Activated effector memory CD4-positive, alpha-beta T cell treated with Interleukin-2 at 50 U/mL for 16 hours (primary cell): ENCODE data around the gene CEP83.

Experiments
- DNase-seq: peaks from one replicate; pipeline ENCODE4 v3.0.0-alpha.2; 2020

Gene CEP83

GRCh38 chr12:94304566-94305061 is 155.1 kb downstream of the CEP83 start:
- no peak for DNase-seq

GRCh38 chr12:94304012-94304411 is 155.7 kb downstream of the CEP83 start:
- no peak for DNase-seq

- DNase-seq: no peak
Measured at GRCh38 chr12:94299846-94300245, 159.8 kb downstream of the CEP83 start.

GRCh38 chr12:94297876-94298505 is 161.7 kb downstream of the CEP83 start:
- no peak for DNase-seq

GRCh38 chr12:94297096-94297699 is 162.5 kb downstream of the CEP83 start:
- DNase-seq: no peak

- DNase-seq: no peak
Measured at GRCh38 chr12:94290353-94290752, 169.3 kb downstream of the CEP83 start.

GRCh38 chr12:94289461-94290312 is 170.0 kb downstream of the CEP83 start:
- DNase-seq: no peak

GRCh38 chr12:94287245-94287628 is 172.4 kb downstream of the CEP83 start:
- DNase-seq: no peak

- no peak for DNase-seq
Measured at GRCh38 chr12:94286583-94287244, 173.0 kb downstream of the CEP83 start.

GRCh38 chr12:94285943-94286582 is 173.6 kb downstream of the CEP83 start:
- DNase-seq: no peak

GRCh38 chr12:94284859-94285258 is 174.8 kb downstream of the CEP83 start:
- no peak for DNase-seq

GRCh38 chr12:94284046-94284445 is 175.6 kb downstream of the CEP83 start:
- no peak for DNase-seq

- peak; percentile 53 for DNase-seq
Measured at GRCh38 chr12:94282675-94283074, 177.0 kb downstream of the CEP83 start.

- DNase-seq: no peak
Measured at GRCh38 chr12:94280063-94280462, 179.6 kb downstream of the CEP83 start.

- no peak for DNase-seq
Measured at GRCh38 chr12:94277426-94278000, 182.2 kb downstream of the CEP83 start.

- no peak for DNase-seq
Measured at GRCh38 chr12:94276725-94277124, 182.9 kb downstream of the CEP83 start.

GRCh38 chr12:94273272-94273671 is 186.4 kb downstream of the CEP83 start:
- no peak for DNase-seq

- DNase-seq: no peak
Measured at GRCh38 chr12:94272280-94272679, 187.4 kb downstream of the CEP83 start.

- DNase-seq: no peak
Measured at GRCh38 chr12:94271351-94271750, 188.3 kb downstream of the CEP83 start.

- no peak for DNase-seq
Measured at GRCh38 chr12:94269316-94269999, 190.2 kb downstream of the CEP83 start.

GRCh38 chr12:94267921-94268471 is 191.7 kb downstream of the CEP83 start:
- no peak for DNase-seq

GRCh38 chr12:94267537-94267872 is 192.2 kb downstream of the CEP83 start:
- DNase-seq: no peak
